Type B pancreatic cell (in vitro differentiated cells): Measurements from ENCODE around the gene DNMT1. TPM values are rescaled to one million over a fixed set of nuclear protein-coding genes. Genes with fewer than 3 reads are reported as not detected.

Experiments used
- DNase-seq: peaks from one replicate; pipeline ENCODE4 v3.0.0; 2021; ENCODE audit warnings: mixed read lengths; ENCODE audit not compliant: unreplicated experiment; ENCODE audit errors: extremely low spot score
- H3K27ac Mint-ChIP-seq: 2 replicates; pipeline ENCODE4 v1.8.0; 2021; ENCODE audit warnings: mild to moderate bottlenecking, mixed read lengths
- H3K27me3 Mint-ChIP-seq: 2 replicates; pipeline ENCODE4 v1.8.0; 2021; ENCODE audit warnings: mixed read lengths
- H3K36me3 Mint-ChIP-seq: 2 replicates; pipeline ENCODE4 v1.8.0; 2021; ENCODE audit warnings: mixed read lengths
- H3K4me1 Mint-ChIP-seq: one replicate; pipeline ENCODE4 v1.8.0; 2021; ENCODE audit warnings: mixed read lengths; ENCODE audit not compliant: unreplicated experiment
- H3K4me3 Mint-ChIP-seq: 2 replicates; pipeline ENCODE4 v1.8.0; 2021; ENCODE audit warnings: mild to moderate bottlenecking, mixed read lengths
- H3K9me3 Mint-ChIP-seq: 2 replicates; pipeline ENCODE4 v1.8.0; 2021; ENCODE audit warnings: mixed read lengths
- CTCF ChIP-seq: fragments of 200-600 bp; sonication (generic); conservative IDR thresholded peaks from 2 replicates; pipeline ENCODE4 v1.5.0; 2021; ENCODE audit warnings: antibody characterized with exemption, mild to moderate bottlenecking
- total RNA-seq: library from RNA; stranded (reverse); gene quantifications from 2 replicates; pipeline ENCODE4 v1.2.1, GENCODE V29; 2021; ENCODE audit warnings: low replicate concordance

DNMT1 gene
- total RNA-seq, 1 donor from 2014 or later = 167 TPM

- TF ChIP-seq CTCF = no peak
- no peak overlapping the region for H3K4me3 Mint-ChIP-seq
- no peaks in the 10 kb centered on the region for H3K9me3 Mint-ChIP-seq
- H3K36me3 Mint-ChIP-seq = no peaks in the 10 kb centered on the region
- H3K4me1 Mint-ChIP-seq = peaks cover 4% of the 10 kb centered on the region
- no peak for DNase-seq
- H3K27me3 Mint-ChIP-seq = no peaks in the 10 kb centered on the region
- H3K27ac Mint-ChIP-seq = no peak overlapping the region
Observed at GRCh38 chr19:10113964-10114650, 80.6 kb downstream of the DNMT1 start.

- H3K27me3 Mint-ChIP-seq = no peaks in the 10 kb centered on the region
- no peak overlapping the region for H3K27ac Mint-ChIP-seq
- no peak for TF ChIP-seq CTCF
- no peaks in the 10 kb centered on the region for H3K9me3 Mint-ChIP-seq
- H3K36me3 Mint-ChIP-seq = no peaks in the 10 kb centered on the region
- peaks cover 4% of the 10 kb centered on the region for H3K4me1 Mint-ChIP-seq
- DNase-seq = no peak
- H3K4me3 Mint-ChIP-seq = no peak overlapping the region
Observed at GRCh38 chr19:10113592-10113963, 81.2 kb downstream of the DNMT1 start.

- Mint-ChIP-seq H3K9me3 (no peaks in the 10 kb centered on the region), H3K4me1 (peaks cover 4% of the 10 kb centered on the region), H3K27me3 (no peaks in the 10 kb centered on the region), H3K36me3 (no peaks in the 10 kb centered on the region), H3K27ac (peak overlapping the region; percentile 36), H3K4me3 (peak overlapping the region; percentile 7)
- no peak for DNase-seq
- peak; percentile 73 for TF ChIP-seq CTCF
Observed at GRCh38 chr19:10112895-10113591, 81.7 kb downstream of the DNMT1 start.

GRCh38 chr19:10112037-10112761, 82.6 kb downstream of the DNMT1 start:
- Mint-ChIP-seq H3K4me1 (peaks cover 7% of the 10 kb centered on the region), H3K4me3 (no peak overlapping the region), H3K27me3 (no peaks in the 10 kb centered on the region), H3K27ac (peak overlapping the region; percentile 36), H3K36me3 (no peaks in the 10 kb centered on the region), H3K9me3 (no peaks in the 10 kb centered on the region)
- no peak for TF ChIP-seq CTCF
- DNase-seq = no peak

GRCh38 chr19:10111405-10111811, 83.3 kb downstream of the DNMT1 start, which contains the start of gene P2RY11:
Gene P2RY11 (plus strand): TSS chr19:10111693. CDS start chr19:10111722, 29 bp downstream.
- peaks cover 12% of the 10 kb centered on the region for H3K4me1 Mint-ChIP-seq
- H3K9me3 Mint-ChIP-seq = no peaks in the 10 kb centered on the region
- no peak for DNase-seq
- H3K4me3 Mint-ChIP-seq = no peak within 1 kb of the TSS
- TF ChIP-seq CTCF = no peak
- no peaks in the 10 kb centered on the region for H3K27me3 Mint-ChIP-seq
- peak within 1 kb of the TSS; percentile 36 for H3K27ac Mint-ChIP-seq
- H3K36me3 Mint-ChIP-seq = no peaks in the 10 kb centered on the region
